GM10248 (cell line): ENCODE data around the gene ECEL1.

ENCODE experiments used
- CTCF ChIA-PET: fragments of 300-600 bp; sonication (Branson Sonifier 250); formaldehyde crosslinking; extraction: SDS; loops from one replicate; lab custom pipeline; 2021; ENCODE audit warnings: antibody characterized with exemption; lab: Yijun Ruan, JAX
- POLR2A ChIA-PET: fragments of 350-650 bp; sonication (Branson Sonifier 250); formaldehyde crosslinking; extraction: SDS; loops from one replicate; lab custom pipeline; 2020; ENCODE audit warnings: antibody characterized with exemption; lab: Yijun Ruan, JAX
- DNase-seq: peaks from one replicate; pipeline ENCODE4 v3.0.0; 2012; ENCODE audit errors: extremely low spot score
- TF ChIP-seq, protein P1 (sequence below): IDR thresholded peaks from 2 replicates; pipeline ENCODE4 v1.5.1; 2012; ENCODE audit warnings: mild to moderate bottlenecking, low read depth; ENCODE audit errors: extremely low read depth, missing control alignments, control extremely low read depth

The ECEL1 gene

GRCh38 chr2:232432598-232433184 is 54.9 kb downstream of the ECEL1 start:
- POLR2A ChIA-PET: no interaction called here
- no peak for DNase-seq
- CTCF ChIA-PET: interaction anchor here (1.8 kb wide), 1 partner anchor 12 kb away, joined by 4 read pairs; no protein-coding TSS in a partner anchor
- TF ChIP-seq, protein P1, sequence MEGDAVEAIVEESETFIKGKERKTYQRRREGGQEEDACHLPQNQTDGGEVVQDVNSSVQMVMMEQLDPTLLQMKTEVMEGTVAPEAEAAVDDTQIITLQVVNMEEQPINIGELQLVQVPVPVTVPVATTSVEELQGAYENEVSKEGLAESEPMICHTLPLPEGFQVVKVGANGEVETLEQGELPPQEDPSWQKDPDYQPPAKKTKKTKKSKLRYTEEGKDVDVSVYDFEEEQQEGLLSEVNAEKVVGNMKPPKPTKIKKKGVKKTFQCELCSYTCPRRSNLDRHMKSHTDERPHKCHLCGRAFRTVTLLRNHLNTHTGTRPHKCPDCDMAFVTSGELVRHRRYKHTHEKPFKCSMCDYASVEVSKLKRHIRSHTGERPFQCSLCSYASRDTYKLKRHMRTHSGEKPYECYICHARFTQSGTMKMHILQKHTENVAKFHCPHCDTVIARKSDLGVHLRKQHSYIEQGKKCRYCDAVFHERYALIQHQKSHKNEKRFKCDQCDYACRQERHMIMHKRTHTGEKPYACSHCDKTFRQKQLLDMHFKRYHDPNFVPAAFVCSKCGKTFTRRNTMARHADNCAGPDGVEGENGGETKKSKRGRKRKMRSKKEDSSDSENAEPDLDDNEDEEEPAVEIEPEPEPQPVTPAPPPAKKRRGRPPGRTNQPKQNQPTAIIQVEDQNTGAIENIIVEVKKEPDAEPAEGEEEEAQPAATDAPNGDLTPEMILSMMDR: no peak

DNA sequence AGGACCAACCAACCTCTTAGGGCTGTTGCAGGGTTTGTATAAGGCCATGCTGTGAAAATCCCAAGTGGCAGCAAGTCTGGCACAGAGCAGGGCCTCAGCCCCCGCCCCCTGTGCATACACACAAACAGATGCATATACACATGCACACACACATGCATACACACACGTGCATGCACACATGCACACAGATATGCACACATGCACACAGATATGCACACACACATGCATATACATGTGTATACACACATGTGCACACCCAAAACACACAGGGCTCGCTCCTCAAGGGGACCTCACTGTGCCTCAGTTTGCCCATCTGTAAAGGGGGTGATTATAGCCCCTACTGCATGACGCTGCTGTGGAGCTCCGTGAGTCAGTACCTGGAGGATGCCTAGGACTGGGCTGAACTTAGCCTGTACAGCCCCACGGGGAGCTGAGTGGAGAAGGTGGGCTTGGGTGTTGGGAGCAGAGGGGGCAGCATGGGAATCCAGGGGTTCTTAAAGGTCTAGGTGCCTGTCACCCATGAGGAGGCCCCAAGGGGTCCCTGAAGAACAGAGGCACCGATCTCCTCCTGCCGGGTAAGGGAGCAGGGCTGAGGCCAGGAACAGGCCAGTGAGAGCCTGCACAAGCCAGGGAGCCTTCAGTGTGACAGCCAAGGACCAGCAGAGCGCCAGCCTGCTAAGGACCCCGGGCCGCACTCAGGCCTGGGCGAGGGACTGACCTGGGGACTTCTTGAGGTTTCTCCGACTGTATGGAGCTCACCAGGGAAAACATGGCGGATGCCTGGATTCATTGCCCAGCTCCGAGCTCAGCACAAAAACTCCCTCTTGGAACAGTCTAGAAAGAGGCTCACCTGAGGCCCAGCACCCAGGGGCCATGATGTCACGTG is 55.7 kb downstream of the ECEL1 start:
- no peak for DNase-seq
- ChIA-PET POLR2A (no interaction called here), CTCF (interaction anchor here (1.8 kb wide), 1 partner anchor 13 kb away, joined by 4 read pairs; no protein-coding TSS in a partner anchor)
- TF ChIP-seq, protein P1: no peak
